Measurements from ENCODE around the gene GSTM4.
A peak's percentile ranks its signal among the peaks of the same experiment; 100 is the strongest.
"Not testable (repeated sequence)": the region's sequence is repeated elsewhere in the genome, so short reads cannot be mapped to it uniquely, and the experiment has no call there.

GSTM4 gene

GRCh38 chr1:109669246-109669948 is 13.5 kb downstream of the GSTM4 start:
- DNase-seq (ENCODE audit: low spot score) = peak; percentile 0

GRCh38 chr1:109669949-109670302 is 14.0 kb downstream of the GSTM4 start:
- peak; percentile 0 for DNase-seq (ENCODE audit: low spot score)

- peak; percentile 0 for DNase-seq (ENCODE audit: low spot score)
Observed at GRCh38 chr1:109671067-109671466, 15.2 kb downstream of the GSTM4 start.

GRCh38 chr1:109673861-109674260 is 18.0 kb downstream of the GSTM4 start:
- not testable (repeated sequence) for DNase-seq (ENCODE audit: low spot score)

- DNase-seq (ENCODE audit: low spot score) = peak; percentile 0
Observed at GRCh38 chr1:109676683-109677381, 20.9 kb downstream of the GSTM4 start.

- no peak for DNase-seq (ENCODE audit: low spot score)
Observed at GRCh38 chr1:109677459-109677858, 21.6 kb downstream of the GSTM4 start.

- DNase-seq (ENCODE audit: low spot score) = not testable (repeated sequence)
Observed at GRCh38 chr1:109678637-109679036, 22.7 kb downstream of the GSTM4 start.

GRCh38 chr1:109684777-109685176 is 28.9 kb downstream of the GSTM4 start:
- not testable (repeated sequence) for DNase-seq (ENCODE audit: low spot score)

- DNase-seq (ENCODE audit: low spot score) = not testable (repeated sequence)
Observed at GRCh38 chr1:109685399-109685798, 29.5 kb downstream of the GSTM4 start.

GRCh38 chr1:109685890-109686289 is 30.0 kb downstream of the GSTM4 start:
- DNase-seq (ENCODE audit: low spot score) = not testable (repeated sequence)

- DNase-seq (ENCODE audit: low spot score) = not testable (repeated sequence)
Observed at GRCh38 chr1:109687109-109687508, 31.2 kb downstream of the GSTM4 start.

GRCh38 chr1:109687641-109688499 is 32.0 kb downstream of the GSTM4 start, which contains the start of gene GSTM1:
Gene GSTM1, plus strand, starts transcription at chr1:109687817. Its CDS starts 57 bp downstream, at chr1:109687874.
- DNase-seq (ENCODE audit: low spot score) = no peak

GRCh38 chr1:109689844-109690405 is 34.0 kb downstream of the GSTM4 start:
- DNase-seq (ENCODE audit: low spot score) = no peak

GRCh38 chr1:109691759-109692158 is 35.9 kb downstream of the GSTM4 start:
- no peak for DNase-seq (ENCODE audit: low spot score)

GRCh38 chr1:109694400-109694799 is 38.5 kb downstream of the GSTM4 start:
- DNase-seq (ENCODE audit: low spot score) = not testable (repeated sequence)

- not testable (repeated sequence) for DNase-seq (ENCODE audit: low spot score)
Observed at GRCh38 chr1:109695138-109695537, 39.2 kb downstream of the GSTM4 start.

- DNase-seq (ENCODE audit: low spot score) = no peak
Observed at GRCh38 chr1:109697066-109697465, 41.2 kb downstream of the GSTM4 start.

GRCh38 chr1:109697861-109698260 is 42.0 kb downstream of the GSTM4 start:
- not testable (repeated sequence) for DNase-seq (ENCODE audit: low spot score)

- DNase-seq (ENCODE audit: low spot score) = not testable (repeated sequence)
Observed at GRCh38 chr1:109702940-109703339, 47.0 kb downstream of the GSTM4 start.

- DNase-seq (ENCODE audit: low spot score) = peak; percentile 0
Observed at GRCh38 chr1:109704173-109704572, 48.3 kb downstream of the GSTM4 start.

GRCh38 chr1:109705411-109705810 is 49.5 kb downstream of the GSTM4 start:
- peak; percentile 0 for DNase-seq (ENCODE audit: low spot score)

- DNase-seq (ENCODE audit: low spot score) = peak; percentile 0
Observed at GRCh38 chr1:109708949-109709348, 53.0 kb downstream of the GSTM4 start.
